Right lobe of liver (tissue), 6 donors: ENCODE measurements around the gene FMR1NB. TPM values are rescaled to one million over a fixed set of nuclear protein-coding genes. Genes with fewer than 3 reads are reported as not detected.
A peak's percentile ranks its signal among the peaks of the same experiment; 100 is the strongest.

Experiments used
- ATAC-seq, 4 donors: fragments of 200-7000 bp; cut with Tn5 transposase; one replicate each; pipeline ENCODE4 v1.9.1; 2020; ENCODE audit warnings: mild to moderate bottlenecking in 4 of 4, moderate library complexity in 4 of 4
- DNase-seq, 3 donors: peaks; one replicate each; pipeline ENCODE4 v3.0.0-alpha.2; 2020
- H3K27ac ChIP-seq, 3 donors: fragments of 200-600 bp; one replicate each; pipeline ENCODE4 v1.8.0; 2022
- H3K27me3 ChIP-seq, 2 donors: fragments of 200-600 bp; one replicate each; pipeline ENCODE4 v1.8.0; 2022
- H3K36me3 ChIP-seq, 4 donors: fragments of 200-600 bp; sonication (generic) in 1 of 4; one replicate each; pipeline versions ENCODE4 v1.5.1 to v1.8.0; 2017 to 2022; ENCODE audit warnings: control low read depth in 1 of 4
- H3K4me1 ChIP-seq, 4 donors: fragments of 200-600 bp; sonication (generic) in 1 of 4; one replicate each; pipeline versions ENCODE4 v1.5.1 to v1.8.0; 2017 to 2022; ENCODE audit warnings: control low read depth in 1 of 4
- H3K4me3 ChIP-seq, 3 donors: fragments of 200-600 bp; one replicate each; pipeline ENCODE4 v1.8.0; 2022
- H3K9me3 ChIP-seq, 4 donors: fragments of 200-600 bp; sonication (generic) in 1 of 4; one replicate each; pipeline versions ENCODE4 v1.5.1 to v1.8.0; 2017 to 2022; ENCODE audit warnings: control low read depth in 1 of 4
- POLR2A ChIP-seq: fragments of 450-650 bp; IDR thresholded peaks from one replicate; pipeline ENCODE4 v1.6.1; 2017; ENCODE audit warnings: antibody characterized with exemption, mild to moderate bottlenecking
- WGBS: methylation state at CpG from one replicate; pipeline ENCODE4 v1.1.6; 2018; ENCODE audit warnings: low coverage, low lambda C conversion rate; ENCODE audit not compliant: insufficient coverage; ENCODE audit errors: missing lambda C conversion rate; 5-methylcytosine and 5-hydroxymethylcytosine counted together
- intact Hi-C, 2 donors: fragments of 100-400 bp; cut with DNase I; formaldehyde crosslinking; loops; one replicate each; pipeline versions ENCODE4 v1.11.2 to v1.14.1; 2022
- long read RNA-seq: library from polyadenylated mRNA; unstranded; transcript quantifications from one replicate; pipeline ENCODE4 v2.0.0, GENCODE V29; 2019
- total RNA-seq, 6 experiments: library from RNA; depleted of rRNA in 2 of 6; stranded (reverse); fragments of >200 nt in 2 of 6; fragmentation: NEBNext Ultra II Directional in 3 of 6; extraction: Animal tissue kit (Norgen Biotek cat#: 25700) in 3 of 6; gene quantifications; one replicate each; pipeline versions ENCODE4 v1.1.0 to v1.2.4, GENCODE V29; 2016 to 2023
- TF ChIP-seq, protein P1 (sequence below), 4 donors: fragments of 200-600 bp in 3 of 4; fragments of 450-650 bp in 1 of 4; IDR thresholded peaks; one replicate each; pipeline versions ENCODE4 v1.5.1 to v1.8.0; 2016 to 2022; ENCODE audit warnings: antibody characterized with exemption in 4 of 4, mild to moderate bottlenecking in 2 of 4
- donor health status: DM: no; HTN: yes; CAD: no.
- donor health status: DM: no; HTN: no; CAD: no.
- donor health status: DM: no; HTN: no; CAD: no.
- donor health status: DM: no; HTN: yes; CAD: no.
- donor health status: DM: no; HTN: yes; CAD: no.

Gene FMR1NB, protein sequence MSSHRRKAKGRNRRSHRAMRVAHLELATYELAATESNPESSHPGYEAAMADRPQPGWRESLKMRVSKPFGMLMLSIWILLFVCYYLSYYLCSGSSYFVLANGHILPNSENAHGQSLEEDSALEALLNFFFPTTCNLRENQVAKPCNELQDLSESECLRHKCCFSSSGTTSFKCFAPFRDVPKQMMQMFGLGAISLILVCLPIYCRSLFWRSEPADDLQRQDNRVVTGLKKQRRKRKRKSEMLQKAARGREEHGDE
- not detected for total RNA-seq
- long read RNA-seq: 0 reads

- 100% methylated on average over 1 of the region's 35 CpGs for WGBS
These were observed at the start of gene FMR1NB for GRCh38 chrX:147981038-147981752. Gene FMR1NB (plus strand): TSS chrX:147981337. CDS start chrX:147981403, 66 bp downstream.

GRCh38 chrX:147933815-147934214 lies 47.3 kb upstream of the FMR1NB start:
- intact Hi-C loops: no loop called here
- ATAC-seq: no peak
- H3K27me3 ChIP-seq: no peaks in the 10 kb centered on the region

More at GRCh38 chrX:147981038-147981752, at the start of gene FMR1NB:
- no peak for TF ChIP-seq POLR2A
- TF ChIP-seq, protein P1, sequence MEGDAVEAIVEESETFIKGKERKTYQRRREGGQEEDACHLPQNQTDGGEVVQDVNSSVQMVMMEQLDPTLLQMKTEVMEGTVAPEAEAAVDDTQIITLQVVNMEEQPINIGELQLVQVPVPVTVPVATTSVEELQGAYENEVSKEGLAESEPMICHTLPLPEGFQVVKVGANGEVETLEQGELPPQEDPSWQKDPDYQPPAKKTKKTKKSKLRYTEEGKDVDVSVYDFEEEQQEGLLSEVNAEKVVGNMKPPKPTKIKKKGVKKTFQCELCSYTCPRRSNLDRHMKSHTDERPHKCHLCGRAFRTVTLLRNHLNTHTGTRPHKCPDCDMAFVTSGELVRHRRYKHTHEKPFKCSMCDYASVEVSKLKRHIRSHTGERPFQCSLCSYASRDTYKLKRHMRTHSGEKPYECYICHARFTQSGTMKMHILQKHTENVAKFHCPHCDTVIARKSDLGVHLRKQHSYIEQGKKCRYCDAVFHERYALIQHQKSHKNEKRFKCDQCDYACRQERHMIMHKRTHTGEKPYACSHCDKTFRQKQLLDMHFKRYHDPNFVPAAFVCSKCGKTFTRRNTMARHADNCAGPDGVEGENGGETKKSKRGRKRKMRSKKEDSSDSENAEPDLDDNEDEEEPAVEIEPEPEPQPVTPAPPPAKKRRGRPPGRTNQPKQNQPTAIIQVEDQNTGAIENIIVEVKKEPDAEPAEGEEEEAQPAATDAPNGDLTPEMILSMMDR (IDR thresholded peaks at IDR 0.05): no peak
- Histone ChIP-seq H3K36me3 (no peaks in the 10 kb centered on the region), H3K4me1 (no peaks in the 10 kb centered on the region), H3K4me3 (no peak within 1 kb of the TSS), H3K9me3 (no peaks in the 10 kb centered on the region), H3K27ac (no peak within 1 kb of the TSS), H3K27me3 (no peaks in the 10 kb centered on the region)
- DNase-seq (no peak), ATAC-seq (no peak)
- intact Hi-C loops: no loop called here

DNA sequence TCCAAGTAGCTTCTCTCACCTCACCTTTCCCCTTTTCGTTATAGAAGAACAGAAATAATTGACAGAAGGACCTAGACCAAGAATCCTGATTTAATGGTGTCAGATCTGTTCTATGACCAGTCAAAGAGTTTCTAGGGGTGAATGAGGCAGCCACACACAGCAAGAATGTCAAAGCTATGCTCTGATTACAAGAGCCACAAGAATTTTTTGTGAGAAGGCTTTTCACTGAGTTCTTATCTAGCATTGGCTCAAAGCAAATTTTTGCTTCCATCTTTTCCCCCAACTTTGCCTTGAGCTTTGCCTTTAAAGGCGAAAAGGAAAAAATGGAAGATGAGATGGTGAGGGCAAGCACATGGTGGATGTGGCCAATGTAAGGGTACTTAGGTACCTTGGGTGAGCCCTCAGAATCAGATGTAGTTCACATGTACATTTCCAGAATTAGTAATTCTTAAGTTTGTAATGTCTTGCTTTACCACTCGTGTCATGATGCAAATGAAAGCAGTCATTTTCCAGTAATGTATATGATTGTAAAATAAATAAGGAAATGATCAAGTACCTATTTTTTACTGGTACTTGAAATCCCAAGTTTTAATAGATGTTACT lies 45.9 kb upstream of the FMR1NB start:
- no peaks in the 10 kb centered on the region for H3K27me3 ChIP-seq
- no peak overlapping the region for H3K4me3 ChIP-seq
- no peak for DNase-seq
- no peak overlapping the region for H3K27ac ChIP-seq
- 50% methylated on average over 3 of the region's 3 CpGs for WGBS
- H3K36me3 ChIP-seq: peaks cover 0 to 20% (median 0%) of the 10 kb centered on the region in 4 donors
- ATAC-seq: no peak
- TF ChIP-seq, protein P1 (IDR thresholded peaks at IDR 0.05): no peak
- TF ChIP-seq POLR2A: no peak
- H3K4me1 ChIP-seq: no peaks in the 10 kb centered on the region
- intact Hi-C loops: no loop called here
- H3K9me3 ChIP-seq: no peaks in the 10 kb centered on the region

More at GRCh38 chrX:147933815-147934214, 47.3 kb upstream of the FMR1NB start:
- WGBS: 95% methylated on average over 1 of the region's 1 CpG
- no peaks in the 10 kb centered on the region for H3K9me3 ChIP-seq
- no peak for TF ChIP-seq POLR2A
- TF ChIP-seq, protein P1 (IDR thresholded peaks at IDR 0.05): no peak
- no peak overlapping the region for H3K27ac ChIP-seq
- H3K36me3 ChIP-seq: peaks cover 0 to 20% (median 2%) of the 10 kb centered on the region in 4 donors
- DNase-seq: no peak
- H3K4me3 ChIP-seq: no peak overlapping the region
- no peaks in the 10 kb centered on the region for H3K4me1 ChIP-seq

GRCh38 chrX:147945286-147945685 lies 35.9 kb upstream of the FMR1NB start:
- Histone ChIP-seq H3K27me3 (no peaks in the 10 kb centered on the region), H3K4me1 (no peaks in the 10 kb centered on the region), H3K27ac (peak overlapping the region in 2 of 3 donors; percentile 24 to 58), H3K9me3 (no peaks in the 10 kb centered on the region), H3K36me3 (peaks cover 0 to 4% (median 0%) of the 10 kb centered on the region in 4 donors), H3K4me3 (peak overlapping the region in 1 of 3 donors; percentile 12)
- ATAC-seq: peak; percentile 34 to 54 (median 52)
- no peak for TF ChIP-seq POLR2A
- TF ChIP-seq, protein P1 (IDR thresholded peaks at IDR 0.05): no peak
- no peak for DNase-seq
- 69% methylated on average over 5 of the region's 5 CpGs for WGBS
- intact Hi-C loops: no loop called here
